Left lung (tissue), 10 donors: Measurements from ENCODE around the gene ARID3C. TPM values are rescaled to one million over a fixed set of nuclear protein-coding genes. Genes with fewer than 3 reads are reported as not detected.
A peak's percentile ranks its signal among the peaks of the same experiment; 100 is the strongest.

ENCODE experiments used
- ATAC-seq: fragments of 200-7000 bp; cut with Tn5 transposase; one replicate; pipeline ENCODE4 v1.9.1; 2020; ENCODE audit warnings: moderate library complexity
- DNase-seq, 4 donors: peaks; one replicate each; pipeline ENCODE4 v3.0.0-alpha.2; 2013 to 2020
- H3K27ac ChIP-seq, 2 donors: fragments of 200-600 bp; sonication (generic) in 1 of 2; one replicate each; pipeline versions ENCODE4 v1.5.0 to v1.8.0; 2020 to 2021
- H3K27me3 ChIP-seq, 2 donors: fragments of 200-600 bp; sonication (generic) in 1 of 2; one replicate each; pipeline versions ENCODE4 v1.5.0 to v1.8.0; 2020 to 2021
- H3K36me3 ChIP-seq, 2 donors: fragments of 200-600 bp; sonication (generic) in 1 of 2; one replicate each; pipeline versions ENCODE4 v1.5.0 to v1.8.0; 2020 to 2021
- H3K4me1 ChIP-seq, 2 donors: fragments of 200-600 bp; one replicate each; pipeline ENCODE4 v1.8.0; 2021
- H3K4me3 ChIP-seq, 2 donors: fragments of 200-600 bp; sonication (generic) in 1 of 2; one replicate each; pipeline versions ENCODE4 v1.5.0 to v1.8.0; 2020 to 2021; ENCODE audit warnings: mild to moderate bottlenecking in 1 of 2
- H3K9me3 ChIP-seq, 2 donors: fragments of 200-600 bp; sonication (generic) in 1 of 2; one replicate each; pipeline versions ENCODE4 v1.5.0 to v1.8.0; 2020 to 2021
- intact Hi-C, 2 donors: fragments of 100-400 bp; cut with DNase I; formaldehyde crosslinking; loops; one replicate each; pipeline versions ENCODE4 v1.11.2 to v1.14.2; 2022
- polyA plus RNA-seq, 6 donors: library from polyadenylated mRNA; unstranded; fragments of 120-200 nt; gene quantifications; one replicate each; pipeline ENCODE4 v1.2.1, GENCODE V29; 2013; ENCODE audit not compliant: insufficient read length in 6 of 6
- total RNA-seq, 2 donors: library from RNA; stranded (reverse); fragmentation: NEBNext Ultra II Directional; extraction: Animal tissue kit (Norgen Biotek cat#: 25700); gene quantifications; one replicate each; pipeline ENCODE4 v1.2.1, GENCODE V29; 2021
- TF ChIP-seq, protein P1 (sequence below), 2 donors: fragments of 200-600 bp; sonication (generic) in 1 of 2; IDR thresholded peaks; one replicate each; pipeline versions ENCODE4 v1.5.0 to v1.8.0; 2021; ENCODE audit warnings: antibody characterized with exemption in 2 of 2
- donor health status: DM: no; HTN: yes; CAD: no.
- donor health status: DM: no; HTN: no; CAD: no.

Gene ARID3C
- total and polyA plus RNA-seq, 8 donors: 0.13 to 0.24 (median 0.15) TPM; not detected in 5

DNA sequence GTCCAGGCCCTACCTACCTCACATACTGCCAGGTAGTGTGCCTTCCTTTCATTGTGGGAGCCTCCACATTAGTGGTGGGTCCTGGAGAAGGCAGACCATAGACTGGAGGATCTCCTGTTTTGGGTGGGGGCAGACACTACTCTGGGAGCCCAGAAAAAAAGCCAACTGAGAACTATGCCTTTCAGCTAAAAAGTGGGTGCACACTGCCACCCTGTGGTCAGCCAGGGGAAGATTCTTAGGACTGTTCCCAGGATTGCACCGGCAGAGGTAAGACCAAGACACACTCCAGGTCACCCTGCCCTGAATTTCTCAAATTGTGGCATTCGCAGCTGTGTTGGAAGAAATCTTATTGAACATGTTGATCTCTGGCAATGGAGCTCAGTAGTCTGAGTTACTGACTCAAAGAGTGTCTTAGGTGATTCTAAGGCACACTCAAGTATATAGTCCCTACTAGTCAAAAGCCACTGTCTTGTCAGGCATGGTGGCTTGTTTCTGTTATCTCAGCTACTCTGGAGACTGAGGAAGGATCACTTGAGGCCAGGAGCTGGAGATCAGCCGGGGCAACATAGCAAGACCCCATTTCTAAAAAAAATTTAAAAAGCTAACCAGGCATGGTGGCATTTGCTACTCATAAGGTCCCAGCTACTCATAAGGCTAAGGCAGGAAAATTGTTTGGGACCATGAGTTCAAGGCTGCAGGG, 5.1 kb upstream of the ARID3C start:
- no peak overlapping the region for H3K27ac ChIP-seq
- H3K36me3 ChIP-seq: peaks cover 0 to 9% of the 10 kb centered on the region in 2 donors
- no peaks in the 10 kb centered on the region for H3K9me3 ChIP-seq
- peaks cover 12 to 23% of the 10 kb centered on the region in 2 donors for H3K27me3 ChIP-seq
- intact Hi-C loops: no loop called here
- H3K4me1 ChIP-seq: peaks cover 11 to 31% of the 10 kb centered on the region in 2 donors
- DNase-seq (peak in 2 of 4 donors; percentile 67 to 71), ATAC-seq (peak; percentile 46)
- no peak overlapping the region for H3K4me3 ChIP-seq
- TF ChIP-seq, protein P1, sequence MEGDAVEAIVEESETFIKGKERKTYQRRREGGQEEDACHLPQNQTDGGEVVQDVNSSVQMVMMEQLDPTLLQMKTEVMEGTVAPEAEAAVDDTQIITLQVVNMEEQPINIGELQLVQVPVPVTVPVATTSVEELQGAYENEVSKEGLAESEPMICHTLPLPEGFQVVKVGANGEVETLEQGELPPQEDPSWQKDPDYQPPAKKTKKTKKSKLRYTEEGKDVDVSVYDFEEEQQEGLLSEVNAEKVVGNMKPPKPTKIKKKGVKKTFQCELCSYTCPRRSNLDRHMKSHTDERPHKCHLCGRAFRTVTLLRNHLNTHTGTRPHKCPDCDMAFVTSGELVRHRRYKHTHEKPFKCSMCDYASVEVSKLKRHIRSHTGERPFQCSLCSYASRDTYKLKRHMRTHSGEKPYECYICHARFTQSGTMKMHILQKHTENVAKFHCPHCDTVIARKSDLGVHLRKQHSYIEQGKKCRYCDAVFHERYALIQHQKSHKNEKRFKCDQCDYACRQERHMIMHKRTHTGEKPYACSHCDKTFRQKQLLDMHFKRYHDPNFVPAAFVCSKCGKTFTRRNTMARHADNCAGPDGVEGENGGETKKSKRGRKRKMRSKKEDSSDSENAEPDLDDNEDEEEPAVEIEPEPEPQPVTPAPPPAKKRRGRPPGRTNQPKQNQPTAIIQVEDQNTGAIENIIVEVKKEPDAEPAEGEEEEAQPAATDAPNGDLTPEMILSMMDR (IDR thresholded peaks at IDR 0.05): peak; percentile 80 to 84

DNA sequence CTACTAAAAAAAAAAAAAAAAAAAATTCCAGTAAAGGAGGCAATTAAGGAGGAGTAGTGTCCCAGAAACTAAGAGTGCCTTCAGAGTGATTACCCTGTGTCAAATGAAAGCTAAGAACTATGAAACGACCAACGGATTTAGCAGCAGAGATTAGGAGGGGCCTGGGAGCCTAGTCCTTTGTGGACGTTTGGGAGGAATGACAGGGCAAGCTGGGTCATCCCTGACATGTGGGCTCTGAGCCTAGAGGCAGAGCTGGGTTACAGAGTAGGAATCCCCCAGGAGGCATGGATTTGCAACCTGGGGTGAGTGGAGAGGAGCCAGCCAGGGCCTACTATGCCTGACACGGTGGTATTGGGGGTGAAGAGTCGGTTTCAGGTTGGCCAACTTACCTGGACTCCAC, 4.3 kb upstream of the ARID3C start:
- TF ChIP-seq, protein P1 (IDR thresholded peaks at IDR 0.05): no peak
- Histone ChIP-seq H3K9me3 (no peaks in the 10 kb centered on the region), H3K36me3 (peaks cover 0 to 9% of the 10 kb centered on the region in 2 donors), H3K27me3 (peaks cover 19 to 31% of the 10 kb centered on the region in 2 donors), H3K4me3 (no peak overlapping the region), H3K4me1 (peaks cover 5 to 35% of the 10 kb centered on the region in 2 donors), H3K27ac (no peak overlapping the region)
- no peak for DNase-seq
- intact Hi-C loops: no loop called here
- no peak for ATAC-seq

DNA sequence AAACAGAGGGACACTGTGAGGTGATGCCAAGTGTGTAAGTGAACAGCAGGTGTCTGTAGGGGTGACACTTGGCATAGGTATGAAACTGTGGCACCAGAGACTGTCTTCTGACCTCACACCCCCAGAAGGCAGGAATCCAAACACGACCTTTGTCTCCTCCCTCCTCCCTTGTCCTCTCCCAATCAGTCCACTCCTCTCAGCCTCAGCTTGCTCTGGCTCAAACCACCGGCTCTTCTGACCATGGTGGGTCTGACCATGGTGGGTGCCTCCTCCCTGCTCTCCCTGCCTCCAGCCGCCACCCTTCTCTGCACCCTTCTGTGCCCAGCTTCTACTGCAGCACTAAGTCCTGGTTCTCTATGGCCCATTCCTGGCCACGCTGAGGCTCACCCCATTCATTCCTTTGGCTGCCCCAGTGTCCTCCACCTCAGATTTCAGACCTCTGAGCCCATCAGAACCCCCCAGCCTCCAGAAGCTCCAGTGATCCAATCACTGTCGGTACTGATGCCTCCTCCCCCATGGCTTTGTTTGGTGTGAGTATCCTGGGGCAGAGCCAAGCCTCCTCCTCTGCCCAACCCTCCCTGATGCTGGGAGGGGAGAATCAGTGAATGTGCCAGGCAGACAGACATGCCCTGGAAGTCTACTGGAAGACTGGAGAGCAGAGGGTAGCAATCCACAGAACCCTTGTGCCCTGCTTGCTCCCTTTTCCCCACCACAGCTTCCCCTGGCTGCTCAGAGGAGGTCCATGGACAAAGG, 1.7 kb upstream of the ARID3C start:
- TF ChIP-seq, protein P1 (IDR thresholded peaks at IDR 0.05): no peak
- peaks cover 0 to 15% of the 10 kb centered on the region in 2 donors for H3K4me1 ChIP-seq
- no peak overlapping the region for H3K27ac ChIP-seq
- no peak for ATAC-seq
- intact Hi-C loops: no loop called here
- H3K27me3 ChIP-seq: peaks cover 43 to 57% of the 10 kb centered on the region in 2 donors
- no peaks in the 10 kb centered on the region for H3K9me3 ChIP-seq
- H3K4me3 ChIP-seq: no peak overlapping the region
- peaks cover 0 to 8% of the 10 kb centered on the region in 2 donors for H3K36me3 ChIP-seq
- no peak for DNase-seq

DNA sequence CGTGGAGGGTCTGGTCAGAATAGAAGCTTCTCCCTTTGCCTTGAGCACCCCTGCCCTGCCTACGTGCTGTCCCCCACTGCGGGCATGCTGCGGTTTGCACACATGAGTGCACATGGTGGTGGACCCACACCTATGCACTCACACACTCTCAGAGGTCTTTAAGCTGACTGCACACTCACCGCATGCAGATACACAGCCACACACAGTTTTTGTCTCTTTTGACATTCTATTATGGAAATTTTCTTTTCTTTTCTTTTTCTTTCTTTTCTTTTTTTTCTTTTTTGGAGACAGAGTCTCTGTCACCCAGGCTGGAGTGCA, 584 bp upstream of the ARID3C start:
- DNase-seq (no peak), ATAC-seq (no peak)
- peaks cover 0 to 15% of the 10 kb centered on the region in 2 donors for H3K4me1 ChIP-seq
- TF ChIP-seq, protein P1 (IDR thresholded peaks at IDR 0.05): no peak
- H3K27ac ChIP-seq: no peak overlapping the region
- no peak overlapping the region for H3K4me3 ChIP-seq
- H3K9me3 ChIP-seq: no peaks in the 10 kb centered on the region
- H3K36me3 ChIP-seq: no peaks in the 10 kb centered on the region
- intact Hi-C loops: no loop called here
- H3K27me3 ChIP-seq: peaks cover 54 to 69% of the 10 kb centered on the region in 2 donors
